PC-3 (cell line): ENCODE data around the gene PLA2G15.

ENCODE experiments used
- EZH2phosphoT487 ChIP-seq: fragments of 300-600 bp; sonication (generic); IDR thresholded peaks from 2 replicates; pipeline ENCODE4 v1.6.1; 2018; ENCODE audit warnings: mild to moderate bottlenecking, antibody characterized with exemption, low read length, borderline replicate concordance
- TF ChIP-seq, protein P1 (sequence below): fragments of 300-600 bp; sonication (generic); conservative IDR thresholded peaks from 2 replicates; pipeline ENCODE4 v1.5.1; 2017; ENCODE audit warnings: antibody characterized with exemption, low read depth, mild to moderate bottlenecking, low read length

DNA sequence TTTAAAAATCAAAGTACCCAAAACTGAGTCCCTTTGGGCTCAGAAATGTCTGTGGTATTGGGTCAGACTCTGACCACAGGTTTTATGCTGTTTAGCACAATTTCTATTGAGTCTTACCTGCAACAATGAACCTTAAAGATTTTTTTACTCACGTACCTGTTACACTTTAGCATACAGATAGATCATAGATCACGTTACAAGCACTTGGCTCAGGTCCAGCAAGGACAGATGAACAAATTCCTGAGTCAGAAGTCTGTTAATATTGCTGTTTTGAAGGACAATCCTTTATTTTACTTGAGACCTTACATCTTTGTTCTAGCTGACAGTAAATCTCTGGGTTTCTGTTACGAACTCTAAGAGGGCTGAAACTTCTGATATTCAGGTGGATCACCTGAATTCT lies 52.7 kb downstream of the PLA2G15 start:
- TF ChIP-seq, protein P1, sequence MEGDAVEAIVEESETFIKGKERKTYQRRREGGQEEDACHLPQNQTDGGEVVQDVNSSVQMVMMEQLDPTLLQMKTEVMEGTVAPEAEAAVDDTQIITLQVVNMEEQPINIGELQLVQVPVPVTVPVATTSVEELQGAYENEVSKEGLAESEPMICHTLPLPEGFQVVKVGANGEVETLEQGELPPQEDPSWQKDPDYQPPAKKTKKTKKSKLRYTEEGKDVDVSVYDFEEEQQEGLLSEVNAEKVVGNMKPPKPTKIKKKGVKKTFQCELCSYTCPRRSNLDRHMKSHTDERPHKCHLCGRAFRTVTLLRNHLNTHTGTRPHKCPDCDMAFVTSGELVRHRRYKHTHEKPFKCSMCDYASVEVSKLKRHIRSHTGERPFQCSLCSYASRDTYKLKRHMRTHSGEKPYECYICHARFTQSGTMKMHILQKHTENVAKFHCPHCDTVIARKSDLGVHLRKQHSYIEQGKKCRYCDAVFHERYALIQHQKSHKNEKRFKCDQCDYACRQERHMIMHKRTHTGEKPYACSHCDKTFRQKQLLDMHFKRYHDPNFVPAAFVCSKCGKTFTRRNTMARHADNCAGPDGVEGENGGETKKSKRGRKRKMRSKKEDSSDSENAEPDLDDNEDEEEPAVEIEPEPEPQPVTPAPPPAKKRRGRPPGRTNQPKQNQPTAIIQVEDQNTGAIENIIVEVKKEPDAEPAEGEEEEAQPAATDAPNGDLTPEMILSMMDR: no peak
- no peak for TF ChIP-seq EZH2phosphoT487
